ENCODE data around the gene NCAM1. TPM values are rescaled to one million over a fixed set of nuclear protein-coding genes. Genes with fewer than 3 reads are reported as not detected.

NCAM1 gene
- total RNA-seq, 2 experiments from 2014 or later: 0.48 to 0.78 TPM

DNA sequence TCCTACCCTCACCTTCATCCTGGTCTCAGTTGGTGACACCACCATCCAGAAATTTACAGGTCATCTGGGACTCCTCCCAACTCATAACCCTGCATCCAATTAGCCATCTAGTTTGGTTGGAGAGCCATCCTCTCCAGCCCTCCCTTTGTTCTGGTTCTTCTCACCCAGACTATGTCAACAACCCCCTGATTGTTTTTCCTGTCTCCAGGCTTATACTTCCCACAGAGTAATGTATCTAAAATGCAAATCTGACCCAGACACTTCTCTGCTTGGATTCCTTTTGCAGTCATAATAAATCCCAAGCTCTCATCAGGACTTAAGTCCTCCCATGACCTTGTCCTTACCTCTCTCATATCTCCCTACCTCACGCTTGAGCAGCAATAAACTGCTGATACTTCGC, 356.1 kb downstream of the NCAM1 start:
- Mint-ChIP-seq H3K27me3 (no peaks in the 10 kb centered on the region), H3K4me3 (no peak overlapping the region), H3K4me1 (peaks cover 21% of the 10 kb centered on the region), H3K36me3 (ENCODE audit: low read depth) (peaks cover 12% of the 10 kb centered on the region), H3K9me3 (no peaks in the 10 kb centered on the region), H3K27ac (no peak overlapping the region)
- ChIA-PET CTCF (no interaction called here), POLR2A (no interaction called here)
- DNase-seq: no peak

DNA sequence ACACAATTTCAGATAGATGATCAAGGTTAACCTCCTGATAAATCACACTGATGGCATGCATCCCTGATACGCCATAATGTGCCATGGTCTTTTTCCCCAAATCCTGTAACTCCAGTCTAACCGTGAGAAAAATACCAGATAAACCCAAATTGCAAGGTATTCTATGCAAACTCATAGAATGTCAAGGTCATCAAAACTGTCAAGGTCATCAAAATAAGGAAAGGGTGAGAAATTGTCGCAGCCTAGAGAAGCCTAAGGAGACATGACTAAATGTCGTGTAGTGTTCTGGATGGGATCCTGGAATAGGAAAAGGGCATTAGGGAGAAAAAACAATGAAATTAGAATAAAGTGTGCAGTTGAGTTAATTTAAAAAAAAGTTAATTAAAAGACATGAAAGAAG, 357.9 kb downstream of the NCAM1 start:
- POLR2A ChIA-PET: no interaction called here
- no peaks in the 10 kb centered on the region for H3K27me3 Mint-ChIP-seq
- H3K27ac Mint-ChIP-seq: no peak overlapping the region
- peaks cover 12% of the 10 kb centered on the region for H3K36me3 Mint-ChIP-seq (ENCODE audit: low read depth)
- H3K4me3 Mint-ChIP-seq: no peak overlapping the region
- CTCF ChIA-PET: interaction anchor here (0.6 kb wide), 1 partner anchor 371 kb away, joined by 3 read pairs; no protein-coding TSS in a partner anchor
- peaks cover 11% of the 10 kb centered on the region for H3K4me1 Mint-ChIP-seq
- H3K9me3 Mint-ChIP-seq: no peaks in the 10 kb centered on the region
- DNase-seq: no peak

DNA sequence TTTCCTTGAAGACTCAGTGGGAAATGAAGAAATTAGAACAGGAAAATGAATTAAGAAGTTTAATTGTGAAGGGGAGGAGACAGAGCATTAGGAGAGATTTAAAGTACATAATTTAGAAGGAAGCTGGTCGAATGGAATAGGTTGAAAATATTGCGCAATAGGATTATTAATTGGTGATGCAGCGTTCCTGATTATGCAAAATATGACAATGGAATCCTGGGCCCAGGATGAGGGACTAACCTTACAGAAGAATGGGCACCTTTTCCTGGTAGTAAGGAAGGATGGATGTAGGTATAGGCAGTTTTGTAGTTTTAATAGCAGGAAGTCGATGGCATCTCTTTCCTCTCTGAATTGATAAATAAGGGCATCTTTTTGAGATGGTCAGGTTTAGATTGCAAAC, 360.9 kb downstream of the NCAM1 start:
- H3K4me1 Mint-ChIP-seq: no peaks in the 10 kb centered on the region
- H3K27me3 Mint-ChIP-seq: no peaks in the 10 kb centered on the region
- H3K27ac Mint-ChIP-seq: no peak overlapping the region
- no peaks in the 10 kb centered on the region for H3K9me3 Mint-ChIP-seq
- peaks cover 10% of the 10 kb centered on the region for H3K36me3 Mint-ChIP-seq (ENCODE audit: low read depth)
- ChIA-PET CTCF (interaction anchor here (1.0 kb wide), 1 partner anchor 51 kb away, joined by 3 read pairs; no protein-coding TSS in a partner anchor), POLR2A (no interaction called here)
- no peak for DNase-seq
- no peak overlapping the region for H3K4me3 Mint-ChIP-seq

DNA sequence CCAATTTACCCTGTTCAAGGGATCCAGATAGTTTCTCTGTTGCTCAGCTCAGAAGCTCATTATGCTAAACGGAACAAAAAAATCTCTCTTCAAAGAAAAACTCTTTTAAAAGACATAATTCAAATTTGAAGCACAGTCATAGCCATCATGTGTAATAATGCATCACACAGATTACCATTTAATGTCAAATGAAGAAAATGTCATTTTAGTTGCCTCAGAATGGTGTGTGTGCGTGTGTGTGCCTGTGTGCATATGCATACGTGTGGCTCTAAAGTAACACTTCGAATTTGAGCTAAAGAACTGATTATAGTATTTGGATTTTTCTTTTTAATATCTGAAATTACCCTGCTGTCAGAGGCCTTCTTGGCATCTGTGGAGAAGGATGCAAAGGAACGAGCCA, 363.0 kb downstream of the NCAM1 start:
- ChIA-PET CTCF (interaction anchor here (1.2 kb wide), 1 partner anchor 9 kb away, joined by 3 read pairs; no protein-coding TSS in a partner anchor), POLR2A (no interaction called here)
- H3K36me3 Mint-ChIP-seq (ENCODE audit: low read depth): no peaks in the 10 kb centered on the region
- no peak overlapping the region for H3K4me3 Mint-ChIP-seq
- no peaks in the 10 kb centered on the region for H3K4me1 Mint-ChIP-seq
- DNase-seq: no peak
- H3K27me3 Mint-ChIP-seq: no peaks in the 10 kb centered on the region
- H3K9me3 Mint-ChIP-seq: no peaks in the 10 kb centered on the region
- no peak overlapping the region for H3K27ac Mint-ChIP-seq
